Measurements from ENCODE around the gene DEDD2.

DNA sequence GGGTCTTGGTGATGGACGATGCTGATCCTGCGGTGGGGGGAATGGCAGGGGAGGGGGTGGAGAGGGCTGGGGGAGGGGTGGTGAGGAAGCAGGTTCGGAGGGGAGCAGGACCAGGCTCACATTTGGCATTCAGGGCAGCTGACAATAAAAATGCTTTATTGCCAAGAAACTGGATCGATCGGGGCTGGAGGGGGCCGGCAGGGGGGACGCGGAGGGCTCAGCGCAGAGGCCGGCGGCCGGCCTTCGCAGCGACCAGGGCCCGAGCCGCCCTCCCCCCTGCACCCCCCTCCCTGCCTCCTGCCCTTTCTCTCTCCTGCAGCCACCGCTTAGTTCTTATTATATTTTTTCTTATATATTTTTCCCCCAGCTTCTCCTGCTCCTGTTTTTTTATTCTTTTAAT lies 67.1 kb downstream of the DEDD2 start:
- TF ChIP-seq POLR2AphosphoS5 (IDR thresholded peaks at IDR 0.05; ENCODE audit: low read length) (no peak), RBBP5 (conservative IDR thresholded peaks at IDR 0.05) (no peak), YY1 (IDR thresholded peaks at IDR 0.05; ENCODE audit: low read depth, low read length) (no peak), BHLHE40 (IDR thresholded peaks at IDR 0.05; ENCODE audit: borderline replicate concordance in 1 of 2, low read depth in 2 of 2, low read length in 1 of 2) (no peak), NFYB (IDR thresholded peaks at IDR 0.05; ENCODE audit: insufficient read depth, low read depth, low read length) (no peak), EZH2 (IDR thresholded peaks at IDR 0.05; ENCODE audit: borderline replicate concordance, control insufficient read depth, low read depth, low read length) (no peak)
- TF ChIP-seq, protein P1, sequence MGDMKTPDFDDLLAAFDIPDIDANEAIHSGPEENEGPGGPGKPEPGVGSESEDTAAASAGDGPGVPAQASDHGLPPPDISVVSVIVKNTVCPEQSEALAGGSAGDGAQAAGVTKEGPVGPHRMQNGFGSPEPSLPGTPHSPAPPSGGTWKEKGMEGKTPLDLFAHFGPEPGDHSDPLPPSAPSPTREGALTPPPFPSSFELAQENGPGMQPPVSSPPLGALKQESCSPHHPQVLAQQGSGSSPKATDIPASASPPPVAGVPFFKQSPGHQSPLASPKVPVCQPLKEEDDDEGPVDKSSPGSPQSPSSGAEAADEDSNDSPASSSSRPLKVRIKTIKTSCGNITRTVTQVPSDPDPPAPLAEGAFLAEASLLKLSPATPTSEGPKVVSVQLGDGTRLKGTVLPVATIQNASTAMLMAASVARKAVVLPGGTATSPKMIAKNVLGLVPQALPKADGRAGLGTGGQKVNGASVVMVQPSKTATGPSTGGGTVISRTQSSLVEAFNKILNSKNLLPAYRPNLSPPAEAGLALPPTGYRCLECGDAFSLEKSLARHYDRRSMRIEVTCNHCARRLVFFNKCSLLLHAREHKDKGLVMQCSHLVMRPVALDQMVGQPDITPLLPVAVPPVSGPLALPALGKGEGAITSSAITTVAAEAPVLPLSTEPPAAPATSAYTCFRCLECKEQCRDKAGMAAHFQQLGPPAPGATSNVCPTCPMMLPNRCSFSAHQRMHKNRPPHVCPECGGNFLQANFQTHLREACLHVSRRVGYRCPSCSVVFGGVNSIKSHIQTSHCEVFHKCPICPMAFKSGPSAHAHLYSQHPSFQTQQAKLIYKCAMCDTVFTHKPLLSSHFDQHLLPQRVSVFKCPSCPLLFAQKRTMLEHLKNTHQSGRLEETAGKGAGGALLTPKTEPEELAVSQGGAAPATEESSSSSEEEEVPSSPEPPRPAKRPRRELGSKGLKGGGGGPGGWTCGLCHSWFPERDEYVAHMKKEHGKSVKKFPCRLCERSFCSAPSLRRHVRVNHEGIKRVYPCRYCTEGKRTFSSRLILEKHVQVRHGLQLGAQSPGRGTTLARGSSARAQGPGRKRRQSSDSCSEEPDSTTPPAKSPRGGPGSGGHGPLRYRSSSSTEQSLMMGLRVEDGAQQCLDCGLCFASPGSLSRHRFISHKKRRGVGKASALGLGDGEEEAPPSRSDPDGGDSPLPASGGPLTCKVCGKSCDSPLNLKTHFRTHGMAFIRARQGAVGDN (IDR thresholded peaks at IDR 0.05) = no peak
- TF ChIP-seq, protein P2, sequence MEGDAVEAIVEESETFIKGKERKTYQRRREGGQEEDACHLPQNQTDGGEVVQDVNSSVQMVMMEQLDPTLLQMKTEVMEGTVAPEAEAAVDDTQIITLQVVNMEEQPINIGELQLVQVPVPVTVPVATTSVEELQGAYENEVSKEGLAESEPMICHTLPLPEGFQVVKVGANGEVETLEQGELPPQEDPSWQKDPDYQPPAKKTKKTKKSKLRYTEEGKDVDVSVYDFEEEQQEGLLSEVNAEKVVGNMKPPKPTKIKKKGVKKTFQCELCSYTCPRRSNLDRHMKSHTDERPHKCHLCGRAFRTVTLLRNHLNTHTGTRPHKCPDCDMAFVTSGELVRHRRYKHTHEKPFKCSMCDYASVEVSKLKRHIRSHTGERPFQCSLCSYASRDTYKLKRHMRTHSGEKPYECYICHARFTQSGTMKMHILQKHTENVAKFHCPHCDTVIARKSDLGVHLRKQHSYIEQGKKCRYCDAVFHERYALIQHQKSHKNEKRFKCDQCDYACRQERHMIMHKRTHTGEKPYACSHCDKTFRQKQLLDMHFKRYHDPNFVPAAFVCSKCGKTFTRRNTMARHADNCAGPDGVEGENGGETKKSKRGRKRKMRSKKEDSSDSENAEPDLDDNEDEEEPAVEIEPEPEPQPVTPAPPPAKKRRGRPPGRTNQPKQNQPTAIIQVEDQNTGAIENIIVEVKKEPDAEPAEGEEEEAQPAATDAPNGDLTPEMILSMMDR (IDR thresholded peaks at IDR 0.05 in 2 of 3, conservative IDR thresholded peaks at IDR 0.05 in 1 of 3; ENCODE audit: control insufficient read depth in 2 of 3, extremely low read depth in 1 of 3, insufficient read depth in 1 of 3, low read depth in 3 of 3, low read length in 3 of 3) = no peak

Data from GM12878 (cell line).